MCF 10A (cell line): ENCODE data around the gene BTBD17. TPM values are rescaled to one million over a fixed set of nuclear protein-coding genes. Genes with fewer than 3 reads are reported as not detected.

ENCODE experiments used
- BruUV-seq: library from RNA; stranded (reverse); fragments of 400-500 nt; replicated peaks from 2 replicates; lab custom pipeline; 2021; lab: Mats Ljungman, UMichigan
- CTCF ChIA-PET: fragments of 300-600 bp; sonication (Branson Sonifier 250); formaldehyde crosslinking; extraction: SDS; loops from one replicate; lab custom pipeline; 2021; ENCODE audit warnings: antibody characterized with exemption, inconsistent platforms; lab: Yijun Ruan, JAX
- POLR2A ChIA-PET: fragments of 300-600, 350-650 bp; sonication (Branson Sonifier 250); formaldehyde crosslinking; extraction: SDS; loops from one replicate; lab custom pipeline; 2020; ENCODE audit warnings: antibody characterized with exemption, inconsistent platforms; lab: Yijun Ruan, JAX
- DNase-seq: peaks from one replicate; pipeline ENCODE4 v3.0.0-alpha.2; 2018; ENCODE audit not compliant: unreplicated experiment
- H3K27ac Mint-ChIP-seq: one replicate; pipeline ENCODE4 v1.8.0; 2022; ENCODE audit warnings: mild to moderate bottlenecking, low read depth, mixed read lengths; ENCODE audit not compliant: unreplicated experiment
- H3K27me3 Mint-ChIP-seq: one replicate; pipeline ENCODE4 v1.8.0; 2022; ENCODE audit warnings: mixed read lengths; ENCODE audit not compliant: insufficient read depth, unreplicated experiment
- H3K36me3 Mint-ChIP-seq: one replicate; pipeline ENCODE4 v1.8.0; 2022; ENCODE audit warnings: mild to moderate bottlenecking, moderate library complexity, mixed read lengths; ENCODE audit not compliant: insufficient read depth, unreplicated experiment
- H3K4me1 Mint-ChIP-seq: one replicate; pipeline ENCODE4 v1.8.0; 2022; ENCODE audit warnings: mixed read lengths; ENCODE audit not compliant: insufficient read depth, unreplicated experiment
- H3K4me3 Mint-ChIP-seq: one replicate; pipeline ENCODE4 v1.8.0; 2022; ENCODE audit warnings: mild to moderate bottlenecking, moderate library complexity, mixed read lengths; ENCODE audit not compliant: unreplicated experiment
- H3K9me3 Mint-ChIP-seq: one replicate; pipeline ENCODE4 v1.8.0; 2022; ENCODE audit warnings: mixed read lengths; ENCODE audit not compliant: unreplicated experiment
- intact Hi-C: fragments of 100-400 bp; cut with micrococcal nuclease; formaldehyde crosslinking; loops from 2 replicates; pipeline ENCODE4 v1.14.1; 2022
- total RNA-seq: library from RNA; stranded (reverse); gene quantifications from 2 replicates; pipeline ENCODE4 v1.2.3, GENCODE V29; 2022
- TF ChIP-seq, protein P1 (sequence below): fragments of 200-600 bp; IDR thresholded peaks from one replicate; pipeline ENCODE4 v1.8.0; 2022; ENCODE audit warnings: antibody characterized with exemption, mild to moderate bottlenecking; ENCODE audit not compliant: unreplicated experiment

The BTBD17 gene
- total RNA-seq, 1 experiment from 2014 or later: not detected

DNA sequence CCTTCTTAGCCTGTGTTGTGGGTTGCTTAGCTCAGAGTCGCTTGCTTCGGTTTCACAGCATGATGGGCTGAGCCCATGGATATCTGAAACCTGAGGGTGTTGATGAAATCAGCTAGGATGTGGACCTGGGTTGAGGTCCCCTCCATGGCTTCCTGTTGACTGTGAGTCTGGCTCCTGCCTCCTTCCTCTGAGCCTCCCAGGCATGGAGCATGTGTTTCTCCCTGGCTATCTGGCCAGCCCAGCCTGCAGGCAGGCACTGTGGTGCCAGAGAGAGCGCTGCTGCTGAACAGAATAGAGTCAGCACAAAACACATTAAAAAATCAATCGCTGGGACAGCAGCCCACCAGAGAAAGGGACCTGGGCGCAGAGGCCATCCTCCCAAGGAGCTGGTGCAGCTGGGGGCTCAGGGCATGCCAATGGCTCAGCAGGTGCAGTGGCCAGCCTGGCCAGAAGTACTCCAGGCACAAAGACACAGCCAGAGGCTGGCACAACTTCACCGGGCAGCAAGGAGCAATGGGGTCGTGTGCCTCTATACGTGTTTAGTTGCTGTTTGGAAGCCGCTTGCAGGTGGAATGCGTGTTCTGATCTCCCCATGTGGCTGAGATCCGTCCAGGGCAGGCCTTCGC, 42.0 kb upstream of the BTBD17 start:
- Mint-ChIP-seq H3K27me3 (no peaks in the 10 kb centered on the region), H3K27ac (no peak overlapping the region), H3K9me3 (no peaks in the 10 kb centered on the region), H3K4me1 (no peaks in the 10 kb centered on the region), H3K36me3 (no peaks in the 10 kb centered on the region), H3K4me3 (no peak overlapping the region)
- no TSS peak for BruUV-seq
- intact Hi-C loops: no loop called here
- ChIA-PET CTCF (interaction anchor here (1.6 kb wide), 1 partner anchor 24 kb away, joined by 6 read pairs; no protein-coding TSS in a partner anchor), POLR2A (interaction anchor here (1.3 kb wide), 1 partner anchor 12 kb away, joined by 3 read pairs; no protein-coding TSS in a partner anchor)
- TF ChIP-seq, protein P1, sequence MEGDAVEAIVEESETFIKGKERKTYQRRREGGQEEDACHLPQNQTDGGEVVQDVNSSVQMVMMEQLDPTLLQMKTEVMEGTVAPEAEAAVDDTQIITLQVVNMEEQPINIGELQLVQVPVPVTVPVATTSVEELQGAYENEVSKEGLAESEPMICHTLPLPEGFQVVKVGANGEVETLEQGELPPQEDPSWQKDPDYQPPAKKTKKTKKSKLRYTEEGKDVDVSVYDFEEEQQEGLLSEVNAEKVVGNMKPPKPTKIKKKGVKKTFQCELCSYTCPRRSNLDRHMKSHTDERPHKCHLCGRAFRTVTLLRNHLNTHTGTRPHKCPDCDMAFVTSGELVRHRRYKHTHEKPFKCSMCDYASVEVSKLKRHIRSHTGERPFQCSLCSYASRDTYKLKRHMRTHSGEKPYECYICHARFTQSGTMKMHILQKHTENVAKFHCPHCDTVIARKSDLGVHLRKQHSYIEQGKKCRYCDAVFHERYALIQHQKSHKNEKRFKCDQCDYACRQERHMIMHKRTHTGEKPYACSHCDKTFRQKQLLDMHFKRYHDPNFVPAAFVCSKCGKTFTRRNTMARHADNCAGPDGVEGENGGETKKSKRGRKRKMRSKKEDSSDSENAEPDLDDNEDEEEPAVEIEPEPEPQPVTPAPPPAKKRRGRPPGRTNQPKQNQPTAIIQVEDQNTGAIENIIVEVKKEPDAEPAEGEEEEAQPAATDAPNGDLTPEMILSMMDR: no peak
- no peak for DNase-seq

GRCh38 chr17:74402048-74402447, 40.4 kb upstream of the BTBD17 start:
- CTCF ChIA-PET: interaction anchor here (0.9 kb wide), 1 partner anchor 55 kb away, joined by 4 read pairs; no protein-coding TSS in a partner anchor
- Mint-ChIP-seq H3K4me3 (no peak overlapping the region), H3K27ac (no peak overlapping the region), H3K9me3 (no peaks in the 10 kb centered on the region), H3K27me3 (no peaks in the 10 kb centered on the region), H3K36me3 (no peaks in the 10 kb centered on the region), H3K4me1 (no peaks in the 10 kb centered on the region)
- intact Hi-C loops: no loop called here
- POLR2A ChIA-PET: no interaction called here
- TF ChIP-seq, protein P1: no peak
- no peak for DNase-seq
- no TSS peak for BruUV-seq

DNA sequence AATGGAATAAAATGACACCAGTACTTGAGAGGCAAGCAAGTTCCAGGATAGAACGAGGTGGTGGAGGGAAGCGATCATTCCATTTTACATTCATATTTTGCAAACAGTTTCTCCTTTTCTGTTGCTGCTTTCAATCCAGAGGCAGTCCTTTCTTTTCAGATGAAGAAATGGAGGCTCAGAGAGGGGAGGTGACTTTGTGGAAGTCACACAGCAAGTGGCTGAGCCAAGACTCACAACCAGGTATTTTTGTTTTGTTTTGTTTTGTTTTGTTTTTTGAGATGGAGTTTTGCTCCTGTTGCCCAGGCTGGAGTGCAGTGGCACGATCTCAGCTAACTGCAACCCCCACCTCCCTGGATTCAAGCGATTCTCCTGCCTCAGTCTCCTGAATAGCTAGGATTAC, 34.9 kb upstream of the BTBD17 start:
- no TSS peak for BruUV-seq
- Mint-ChIP-seq H3K4me1 (peaks cover 6% of the 10 kb centered on the region), H3K4me3 (no peak overlapping the region), H3K27me3 (no peaks in the 10 kb centered on the region), H3K9me3 (no peaks in the 10 kb centered on the region), H3K36me3 (no peaks in the 10 kb centered on the region), H3K27ac (no peak overlapping the region)
- POLR2A ChIA-PET: no interaction called here
- DNase-seq: no peak
- intact Hi-C loops: no loop called here
- TF ChIP-seq, protein P1: no peak
- CTCF ChIA-PET: interaction anchor here (0.7 to 1.0 kb wide), 3 partner anchors 17 to 86 kb away, joined by 3 read pairs; no protein-coding TSS in a partner anchor

DNA sequence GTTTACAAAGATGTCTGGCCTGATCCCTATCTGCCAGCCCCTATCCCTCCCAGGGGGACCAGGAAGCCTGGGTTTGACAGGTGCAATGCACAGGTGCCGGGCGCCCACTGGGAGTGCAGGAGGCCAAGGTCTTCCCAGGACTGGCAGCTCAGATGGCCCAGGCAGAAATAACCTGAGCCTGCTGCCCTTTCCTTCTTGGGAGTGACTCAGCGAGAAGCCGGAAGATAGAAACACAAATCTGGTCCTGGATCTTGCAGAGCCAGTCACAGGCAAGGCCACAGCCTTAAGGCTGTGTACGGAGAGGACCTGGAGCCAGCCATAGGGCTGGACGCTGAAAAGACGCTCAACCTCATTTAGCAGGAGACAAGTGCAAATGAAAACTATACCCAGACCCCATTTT, 33.3 kb upstream of the BTBD17 start:
- intact Hi-C loops: no loop called here
- Mint-ChIP-seq H3K4me3 (no peak overlapping the region), H3K4me1 (peaks cover 6% of the 10 kb centered on the region), H3K36me3 (no peaks in the 10 kb centered on the region), H3K9me3 (no peaks in the 10 kb centered on the region), H3K27ac (no peak overlapping the region), H3K27me3 (peaks cover 8% of the 10 kb centered on the region)
- no peak for DNase-seq
- POLR2A ChIA-PET: interaction anchor here (0.8 kb wide), 1 partner anchor 34 kb away, joined by 4 read pairs; no protein-coding TSS in a partner anchor
- TF ChIP-seq, protein P1: no peak
- no TSS peak for BruUV-seq
- CTCF ChIA-PET: interaction anchor here (0.7 to 3.0 kb wide), 3 partner anchors 15 to 507 kb away, joined by 3 to 21 read pairs (median 6); no protein-coding TSS in a partner anchor
